Uterus (tissue), 2 donors: ENCODE data around the gene GPR162.

Source experiments
- CTCF ChIP-seq, 4 experiments: fragments of 200-600 bp in 2 of 4; fragments of 450-650 bp in 2 of 4; sonication (generic) in 2 of 4; IDR thresholded peaks; one replicate each; pipeline ENCODE4 v1.5.1; 2016 to 2019; ENCODE audit warnings: antibody characterized with exemption in 4 of 4, mild to moderate bottlenecking in 2 of 4, moderate library complexity in 1 of 4
- POLR2A ChIP-seq, 2 donors: fragments of 450-650 bp; IDR thresholded peaks; one replicate each; pipeline ENCODE4 v1.6.1; 2016; ENCODE audit warnings: antibody characterized with exemption in 2 of 2, mild to moderate bottlenecking in 1 of 2, moderate library complexity in 1 of 2

GRCh38 chr12:6772726-6773589 lies 48.7 kb upstream of the GPR162 start:
- TF ChIP-seq CTCF (IDR thresholded peaks at IDR 0.05) (no peak), POLR2A (IDR thresholded peaks at IDR 0.05) (no peak)
